ENCODE measurements around the gene ARHGAP44.

Gene ARHGAP44

DNA sequence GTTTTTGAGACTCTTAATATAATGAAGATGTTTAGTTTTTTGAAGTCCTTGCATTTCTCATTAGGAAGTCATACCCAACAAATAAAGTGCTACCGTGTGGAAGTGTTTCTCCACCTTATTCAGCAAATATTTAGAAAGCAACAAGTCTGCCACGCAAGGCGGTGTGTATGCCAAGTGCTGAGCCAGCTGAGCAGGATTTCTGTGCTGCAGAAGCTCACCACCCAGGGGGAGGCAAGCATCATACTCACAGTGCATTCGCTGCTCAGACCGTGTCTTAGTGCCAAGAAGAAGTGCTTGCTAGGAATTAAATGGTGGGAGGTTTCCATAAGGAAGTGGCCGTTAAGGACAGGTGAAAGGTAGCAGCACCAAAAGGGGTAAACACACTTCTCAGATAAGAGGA, 111.2 kb downstream of the ARHGAP44 start:
- no peaks in the 10 kb centered on the region for H4K20me1 ChIP-seq (ENCODE audit: insufficient read depth, low read length)
- no peaks in the 10 kb centered on the region for H3K27me3 ChIP-seq (ENCODE audit: low read depth, low read length)
- H3K27ac ChIP-seq (ENCODE audit: low read length) = no peak overlapping the region
- TF ChIP-seq, protein P1, sequence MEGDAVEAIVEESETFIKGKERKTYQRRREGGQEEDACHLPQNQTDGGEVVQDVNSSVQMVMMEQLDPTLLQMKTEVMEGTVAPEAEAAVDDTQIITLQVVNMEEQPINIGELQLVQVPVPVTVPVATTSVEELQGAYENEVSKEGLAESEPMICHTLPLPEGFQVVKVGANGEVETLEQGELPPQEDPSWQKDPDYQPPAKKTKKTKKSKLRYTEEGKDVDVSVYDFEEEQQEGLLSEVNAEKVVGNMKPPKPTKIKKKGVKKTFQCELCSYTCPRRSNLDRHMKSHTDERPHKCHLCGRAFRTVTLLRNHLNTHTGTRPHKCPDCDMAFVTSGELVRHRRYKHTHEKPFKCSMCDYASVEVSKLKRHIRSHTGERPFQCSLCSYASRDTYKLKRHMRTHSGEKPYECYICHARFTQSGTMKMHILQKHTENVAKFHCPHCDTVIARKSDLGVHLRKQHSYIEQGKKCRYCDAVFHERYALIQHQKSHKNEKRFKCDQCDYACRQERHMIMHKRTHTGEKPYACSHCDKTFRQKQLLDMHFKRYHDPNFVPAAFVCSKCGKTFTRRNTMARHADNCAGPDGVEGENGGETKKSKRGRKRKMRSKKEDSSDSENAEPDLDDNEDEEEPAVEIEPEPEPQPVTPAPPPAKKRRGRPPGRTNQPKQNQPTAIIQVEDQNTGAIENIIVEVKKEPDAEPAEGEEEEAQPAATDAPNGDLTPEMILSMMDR (IDR thresholded peaks at IDR 0.05; ENCODE audit: low read depth, low read length) = no peak
- TF ChIP-seq EZH2phosphoT487 (IDR thresholded peaks at IDR 0.05; ENCODE audit: low read depth) = no peak
- no peak overlapping the region for H3K4me3 ChIP-seq (ENCODE audit: low read length)
- no peak overlapping the region for H3K9ac ChIP-seq (ENCODE audit: low read length)
- no peaks in the 10 kb centered on the region for H3K79me2 ChIP-seq (ENCODE audit: low read length)
- no peaks in the 10 kb centered on the region for H3K9me3 ChIP-seq (ENCODE audit: insufficient read depth, low read length)
- no peak overlapping the region for H2AFZ ChIP-seq (ENCODE audit: low read depth, low read length)
- H3K4me1 ChIP-seq (ENCODE audit: low read length) = no peaks in the 10 kb centered on the region
- H3K36me3 ChIP-seq (replicated peaks; ENCODE audit: low read depth, low read length) = peaks cover 4% of the 10 kb centered on the region
- no peak overlapping the region for H3K4me2 ChIP-seq (ENCODE audit: low read length)

DNA sequence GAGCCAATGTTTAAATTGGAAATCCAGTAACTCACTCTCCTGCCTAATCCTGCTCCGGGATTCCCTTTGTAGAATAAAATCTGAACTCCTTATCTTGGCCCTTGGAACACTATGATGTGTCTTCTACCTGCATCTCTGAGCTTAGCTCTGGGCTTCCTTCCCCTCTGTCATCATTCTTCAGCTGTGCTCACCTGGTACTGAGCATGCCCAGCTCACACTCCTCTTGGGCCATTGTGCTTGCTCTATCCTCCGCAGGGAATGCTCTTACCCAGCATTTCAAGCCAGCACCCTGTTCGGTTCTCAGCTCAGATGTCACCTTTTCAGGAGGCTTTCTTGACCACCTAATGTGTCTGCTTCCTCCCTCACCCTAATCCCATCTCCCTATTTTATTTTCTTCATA, 112.7 kb downstream of the ARHGAP44 start:
- Histone ChIP-seq H3K36me3 (replicated peaks; ENCODE audit: low read depth, low read length) (peaks cover 4% of the 10 kb centered on the region), H3K4me3 (ENCODE audit: low read length) (no peak overlapping the region), H3K27me3 (ENCODE audit: low read depth, low read length) (no peaks in the 10 kb centered on the region), H3K4me1 (ENCODE audit: low read length) (no peaks in the 10 kb centered on the region), H4K20me1 (ENCODE audit: insufficient read depth, low read length) (no peaks in the 10 kb centered on the region), H3K4me2 (ENCODE audit: low read length) (no peak overlapping the region), H3K79me2 (ENCODE audit: low read length) (no peaks in the 10 kb centered on the region), H3K9ac (ENCODE audit: low read length) (no peak overlapping the region), H2AFZ (ENCODE audit: low read depth, low read length) (no peak overlapping the region), H3K9me3 (ENCODE audit: insufficient read depth, low read length) (no peaks in the 10 kb centered on the region), H3K27ac (ENCODE audit: low read length) (no peak overlapping the region)
- no peak for TF ChIP-seq EZH2phosphoT487 (IDR thresholded peaks at IDR 0.05; ENCODE audit: low read depth)
- TF ChIP-seq, protein P1 (IDR thresholded peaks at IDR 0.05; ENCODE audit: low read depth, low read length) = no peak

DNA sequence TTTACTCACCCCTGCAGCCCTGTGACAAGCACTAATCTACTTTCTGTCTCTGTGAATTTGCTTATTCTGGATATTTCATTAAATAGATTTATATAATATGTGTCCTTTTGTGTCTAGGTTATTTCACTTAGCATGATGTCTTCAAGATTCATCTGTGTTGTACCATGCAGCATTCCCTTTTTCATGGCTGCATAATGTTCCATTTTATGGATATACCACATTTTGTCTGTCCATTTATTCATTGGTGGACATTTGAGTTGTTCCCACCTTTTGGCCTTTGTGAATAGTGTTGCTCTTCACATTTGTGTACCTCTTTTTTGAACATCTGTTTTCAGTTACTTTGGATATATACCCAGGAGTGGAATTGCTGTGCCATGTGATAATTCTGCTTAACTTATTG, 118.2 kb downstream of the ARHGAP44 start:
- no peak overlapping the region for H3K4me3 ChIP-seq (ENCODE audit: low read length)
- no peaks in the 10 kb centered on the region for H4K20me1 ChIP-seq (ENCODE audit: insufficient read depth, low read length)
- H2AFZ ChIP-seq (ENCODE audit: low read depth, low read length) = no peak overlapping the region
- no peak overlapping the region for H3K9ac ChIP-seq (ENCODE audit: low read length)
- H3K27ac ChIP-seq (ENCODE audit: low read length) = no peak overlapping the region
- no peaks in the 10 kb centered on the region for H3K9me3 ChIP-seq (ENCODE audit: insufficient read depth, low read length)
- TF ChIP-seq, protein P1 (IDR thresholded peaks at IDR 0.05; ENCODE audit: low read depth, low read length) = no peak
- TF ChIP-seq EZH2phosphoT487 (IDR thresholded peaks at IDR 0.05; ENCODE audit: low read depth) = no peak
- peaks cover 10% of the 10 kb centered on the region for H3K36me3 ChIP-seq (replicated peaks; ENCODE audit: low read depth, low read length)
- no peak overlapping the region for H3K4me2 ChIP-seq (ENCODE audit: low read length)
- H3K4me1 ChIP-seq (ENCODE audit: low read length) = 0 out of 2 replicates have a peak, but pooled peaks cover 4% of the 10 kb centered on the region
- H3K27me3 ChIP-seq (ENCODE audit: low read depth, low read length) = no peaks in the 10 kb centered on the region
- H3K79me2 ChIP-seq (ENCODE audit: low read length) = no peaks in the 10 kb centered on the region

DNA sequence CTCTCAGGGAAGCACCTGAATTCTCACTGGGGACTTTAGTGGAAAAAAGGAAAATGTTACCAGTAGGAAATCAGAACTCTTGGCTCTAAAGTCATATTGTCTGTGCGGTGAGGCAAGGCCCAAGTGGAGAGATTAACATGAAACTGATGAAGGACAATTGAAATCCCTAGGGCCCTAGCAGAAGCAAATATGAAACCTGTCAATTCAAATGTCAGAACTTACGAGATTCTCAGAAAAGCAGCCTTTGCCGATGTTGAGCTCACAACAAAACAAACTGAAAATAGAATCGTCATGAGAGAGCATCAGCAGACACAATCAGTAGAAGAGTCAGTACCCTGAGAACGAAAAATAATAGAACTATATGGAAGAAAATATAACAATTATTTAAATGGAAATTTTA, 119.7 kb downstream of the ARHGAP44 start:
- Histone ChIP-seq H3K27ac (ENCODE audit: low read length) (no peak overlapping the region), H4K20me1 (ENCODE audit: insufficient read depth, low read length) (no peaks in the 10 kb centered on the region), H3K4me2 (ENCODE audit: low read length) (no peak overlapping the region), H3K4me1 (ENCODE audit: low read length) (0 out of 2 replicates have a peak, but pooled peaks cover 4% of the 10 kb centered on the region), H3K9ac (ENCODE audit: low read length) (no peak overlapping the region), H3K27me3 (ENCODE audit: low read depth, low read length) (no peaks in the 10 kb centered on the region), H2AFZ (ENCODE audit: low read depth, low read length) (no peak overlapping the region), H3K36me3 (replicated peaks; ENCODE audit: low read depth, low read length) (peaks cover 10% of the 10 kb centered on the region), H3K9me3 (ENCODE audit: insufficient read depth, low read length) (no peaks in the 10 kb centered on the region), H3K79me2 (ENCODE audit: low read length) (no peaks in the 10 kb centered on the region), H3K4me3 (ENCODE audit: low read length) (no peak overlapping the region)
- TF ChIP-seq, protein P1 (IDR thresholded peaks at IDR 0.05; ENCODE audit: low read depth, low read length) = no peak
- TF ChIP-seq EZH2phosphoT487 (IDR thresholded peaks at IDR 0.05; ENCODE audit: low read depth) = no peak
